22Rv1 (cell line): ENCODE data around the gene CACNG4.

Source experiments
- CTCF ChIP-seq: fragments of 450-650 bp; IDR thresholded peaks from 2 replicates; pipeline ENCODE4 v1.5.1; 2017; ENCODE audit warnings: mild to moderate bottlenecking
- ZFX ChIP-seq: fragments of 450-650 bp; IDR thresholded peaks from 2 replicates; pipeline ENCODE4 v1.6.1; 2017; ENCODE audit warnings: antibody characterized with exemption, borderline replicate concordance

GRCh38 chr17:66953630-66954020 is 10.9 kb upstream of the CACNG4 start:
- TF ChIP-seq CTCF (no peak), ZFX (no peak)
